IPS-15b (cell line): ENCODE data around the gene GPR137.
"Not testable (repeated sequence)": the region's sequence is repeated elsewhere in the genome, so short reads cannot be mapped to it uniquely, and the experiment has no call there.

Experiments used
- H3K27me3 ChIP-seq: one replicate; pipeline ENCODE4 v1.6.1; 2013; ENCODE audit warnings: low read length; ENCODE audit not compliant: control insufficient read depth, insufficient read depth
- H3K36me3 ChIP-seq: one replicate; pipeline ENCODE4 v1.6.1; 2013; ENCODE audit warnings: low read length; ENCODE audit not compliant: control insufficient read depth, insufficient read depth
- H3K4me1 ChIP-seq: one replicate; pipeline ENCODE4 v1.6.1; 2013; ENCODE audit warnings: mild to moderate bottlenecking, low read length; ENCODE audit not compliant: control insufficient read depth, insufficient read depth
- H3K4me3 ChIP-seq: one replicate; pipeline ENCODE4 v1.5.1; 2013; ENCODE audit warnings: low read depth, low read length
- H3K9ac ChIP-seq: one replicate; pipeline ENCODE4 v1.6.1; 2013; ENCODE audit warnings: low read depth, mild to moderate bottlenecking, low read length
- H3K9me3 ChIP-seq: one replicate; pipeline ENCODE4 v1.6.1; 2013; ENCODE audit warnings: mild to moderate bottlenecking, low read length; ENCODE audit not compliant: control insufficient read depth, insufficient read depth

The GPR137 gene

DNA sequence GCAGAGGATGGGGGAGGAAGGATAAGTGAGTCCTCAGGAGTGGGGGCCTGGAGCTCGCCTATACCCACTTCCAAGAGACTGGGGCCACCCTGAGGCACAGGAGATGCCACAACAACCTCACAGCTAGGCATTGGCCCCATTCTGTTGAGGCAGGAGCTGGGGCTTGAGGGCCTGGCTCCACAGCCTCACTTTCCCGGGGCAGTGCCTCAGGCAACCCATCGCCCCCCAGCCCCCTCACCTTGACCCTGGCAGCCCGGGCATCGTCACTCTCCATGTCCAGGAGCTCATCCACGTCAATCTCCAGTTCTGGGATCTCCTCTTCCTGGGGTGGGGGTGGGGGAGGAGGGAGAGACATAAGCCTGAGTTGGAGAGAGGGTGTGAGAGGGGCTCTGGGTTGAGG is 40.7 kb upstream of the GPR137 start:
- H3K4me3 ChIP-seq = peak overlapping the region; percentile 85
- no peaks in the 10 kb centered on the region for H3K27me3 ChIP-seq
- H3K36me3 ChIP-seq = peaks cover 16% of the 10 kb centered on the region
- H3K4me1 ChIP-seq = peaks cover 24% of the 10 kb centered on the region
- H3K9me3 ChIP-seq = no peaks in the 10 kb centered on the region
- peak overlapping the region; percentile 47 for H3K9ac ChIP-seq

DNA sequence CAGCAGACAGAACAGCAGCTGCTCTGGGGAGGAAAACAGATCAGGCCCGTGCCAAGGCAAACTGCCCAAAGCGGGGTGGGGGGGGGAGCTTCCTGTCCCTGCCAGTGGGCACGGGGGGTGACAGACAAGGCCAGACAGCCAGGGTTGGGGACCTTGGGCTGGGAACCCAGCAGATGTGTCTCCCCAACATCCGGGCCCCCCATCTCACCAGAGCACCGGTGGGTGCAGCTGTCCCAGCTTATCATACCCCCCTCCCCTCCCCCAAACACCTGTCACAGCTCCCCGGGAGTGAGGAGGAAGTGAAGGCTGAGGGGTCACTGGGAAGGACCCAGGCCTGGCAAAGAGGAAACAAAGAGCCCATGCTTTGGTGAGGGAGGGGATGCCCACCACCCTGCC is 40.2 kb upstream of the GPR137 start:
- Histone ChIP-seq H3K36me3 (peaks cover 16% of the 10 kb centered on the region), H3K9me3 (no peaks in the 10 kb centered on the region), H3K4me1 (peaks cover 28% of the 10 kb centered on the region), H3K4me3 (peak overlapping the region; percentile 85), H3K9ac (peak overlapping the region; percentile 76), H3K27me3 (no peaks in the 10 kb centered on the region)

DNA sequence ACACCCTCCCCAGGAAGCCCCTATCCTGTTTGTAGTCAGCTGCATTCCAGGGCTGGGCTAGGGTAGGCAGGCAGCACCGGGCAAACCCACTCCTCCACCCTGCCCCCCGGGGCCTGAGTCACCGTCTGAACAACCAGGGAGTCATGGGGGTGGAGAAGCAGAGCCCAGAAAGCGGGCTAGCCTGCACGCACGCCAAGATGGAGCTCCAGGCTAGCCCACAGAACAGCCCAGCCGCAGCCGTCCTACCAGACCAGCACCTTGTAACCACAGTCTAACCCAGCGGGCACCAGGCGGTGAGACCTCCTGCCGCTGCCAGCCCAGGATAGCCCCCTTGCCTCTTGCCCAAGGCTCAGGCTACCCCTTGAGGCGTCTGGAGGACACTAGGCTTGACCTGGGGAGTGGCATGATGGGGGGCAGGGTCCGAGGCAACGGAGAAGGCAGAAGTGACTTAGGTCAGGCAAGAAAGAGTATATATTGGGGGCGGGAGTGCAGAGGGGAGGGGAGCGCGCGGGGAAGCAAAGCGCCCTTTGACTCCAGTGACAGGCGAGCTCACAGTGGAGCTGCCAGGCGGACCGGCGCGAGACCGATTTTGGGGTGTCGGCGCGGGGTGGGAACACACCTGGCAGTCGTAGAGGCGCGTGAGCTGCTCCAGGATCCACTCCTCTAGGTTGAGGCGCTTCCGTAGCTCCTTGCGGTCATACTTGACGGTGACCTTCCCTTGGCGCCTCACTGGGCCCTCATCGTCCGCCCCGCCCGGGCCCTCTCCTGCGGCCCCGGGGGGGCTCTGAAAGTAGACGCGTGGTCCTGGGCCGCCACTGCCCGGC is 39.6 kb upstream of the GPR137 start:
- Histone ChIP-seq H3K9me3 (no peaks in the 10 kb centered on the region), H3K9ac (peak overlapping the region; percentile 76), H3K4me3 (peak overlapping the region; percentile 85), H3K27me3 (no peaks in the 10 kb centered on the region), H3K4me1 (peaks cover 31% of the 10 kb centered on the region), H3K36me3 (peaks cover 16% of the 10 kb centered on the region)

DNA sequence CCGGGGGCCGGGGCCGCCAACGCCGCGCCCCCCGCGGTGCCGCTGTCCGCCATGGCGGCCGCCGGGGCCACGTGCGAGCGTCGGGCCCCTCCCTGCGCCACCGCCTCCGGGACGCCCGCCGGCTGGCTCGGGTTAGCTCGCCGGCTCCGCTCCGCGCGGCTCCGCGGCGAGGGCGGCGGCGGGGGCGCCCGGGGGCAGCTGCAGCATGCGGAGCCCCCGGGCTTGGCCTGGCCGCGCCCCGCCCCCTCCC is 39.1 kb upstream of the GPR137 start:
- H3K9me3 ChIP-seq, H3K9ac ChIP-seq, H3K27me3 ChIP-seq: not testable (repeated sequence)
- peak overlapping the region; percentile 85 for H3K4me3 ChIP-seq
- peaks cover 31% of the 10 kb centered on the region for H3K4me1 ChIP-seq
- H3K36me3 ChIP-seq = peaks cover 16% of the 10 kb centered on the region

DNA sequence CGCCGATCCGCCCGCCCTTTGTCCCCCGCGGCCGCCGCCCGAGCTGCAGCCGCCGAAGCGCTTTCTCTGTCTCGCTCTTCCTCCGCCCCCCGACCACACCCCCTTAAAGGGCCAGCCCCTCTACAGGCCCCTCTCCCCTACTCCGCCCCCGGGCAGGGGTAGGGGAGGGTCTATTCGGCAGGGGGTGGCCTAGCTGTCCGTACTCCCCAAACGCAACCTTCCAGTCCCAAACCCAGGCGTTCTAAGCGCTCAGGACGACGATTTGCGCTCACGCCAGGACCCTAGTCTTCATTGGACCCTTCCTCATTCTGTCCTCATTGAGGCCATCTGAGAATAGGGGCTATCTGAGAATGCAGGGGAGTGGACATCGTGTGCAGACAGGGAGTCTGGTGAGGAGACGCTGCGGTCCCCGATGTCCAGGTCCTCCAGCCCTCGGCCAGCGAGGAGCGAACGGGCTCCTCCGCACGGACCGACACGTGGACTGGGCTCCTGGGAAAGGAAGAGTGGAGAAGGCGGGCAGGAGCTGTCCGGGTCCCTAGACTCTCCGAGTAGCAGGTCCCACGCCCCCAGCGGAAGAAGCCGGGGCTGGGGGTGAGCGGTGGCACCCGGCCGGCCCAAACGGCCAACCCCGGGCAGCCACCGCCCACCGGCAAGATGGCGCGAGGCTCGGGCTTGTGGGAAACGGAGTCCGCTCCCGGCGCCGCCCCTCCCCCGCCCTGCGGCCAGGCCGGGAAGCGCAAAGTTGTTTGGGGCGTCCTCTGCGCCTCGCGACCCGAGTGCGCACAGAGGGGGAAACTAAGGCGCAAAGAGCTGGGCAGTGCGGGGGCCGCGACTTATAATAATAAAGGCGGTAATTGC is 38.5 kb upstream of the GPR137 start, which contains the start of gene PPP1R14B:
TSS of gene PPP1R14B (minus strand) at position 73 of the 858 bp plus-strand sequence. CDS start 270 bp downstream, outside the sequence.
- Histone ChIP-seq H3K9me3 (no peaks in the 10 kb centered on the region), H3K9ac (peak within 1 kb of the TSS; percentile 83), H3K36me3 (peaks cover 16% of the 10 kb centered on the region), H3K4me3 (peak within 1 kb of the TSS; percentile 93), H3K27me3 (no peaks in the 10 kb centered on the region), H3K4me1 (peaks cover 31% of the 10 kb centered on the region)

DNA sequence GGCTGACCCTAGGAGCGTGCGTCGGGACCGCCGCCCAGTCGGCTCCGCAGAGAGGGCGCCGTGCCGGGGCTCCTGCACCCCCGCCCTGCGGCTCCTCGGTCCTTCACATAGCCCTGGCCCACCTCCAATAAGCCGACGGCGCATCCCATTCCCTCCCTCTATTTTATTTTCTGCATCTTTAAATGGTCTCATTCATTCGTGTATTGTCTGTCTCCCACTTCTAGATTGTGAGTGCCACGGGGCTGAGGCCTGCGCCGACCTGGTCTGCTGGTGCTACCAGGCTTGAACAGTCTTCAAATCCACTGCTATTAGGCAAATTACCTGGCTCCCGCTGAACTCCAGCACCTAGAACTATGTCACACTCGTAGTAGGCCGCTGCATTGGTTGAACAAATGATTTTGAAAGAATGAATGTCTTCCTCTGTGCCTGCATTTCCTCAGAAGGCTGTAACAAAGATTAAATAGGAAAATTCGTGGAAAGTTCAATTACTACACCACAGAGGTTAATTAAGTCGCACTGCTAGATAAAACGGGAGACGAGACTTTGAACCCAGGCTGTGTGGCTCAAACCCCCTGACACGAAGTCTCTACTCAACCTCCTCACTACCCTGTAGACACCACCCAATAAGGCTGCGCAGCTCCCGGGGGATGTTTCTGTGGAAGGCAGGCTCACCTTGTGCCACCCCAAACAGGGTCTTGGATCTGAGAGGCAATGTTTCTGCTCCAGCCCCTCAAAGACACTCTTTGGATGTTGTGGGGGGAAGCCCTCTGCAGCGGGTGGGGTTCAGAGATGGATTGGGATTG is 37.7 kb upstream of the GPR137 start:
- H3K4me3 ChIP-seq = peak overlapping the region; percentile 93
- no peaks in the 10 kb centered on the region for H3K27me3 ChIP-seq
- H3K4me1 ChIP-seq = peaks cover 28% of the 10 kb centered on the region
- H3K9me3 ChIP-seq = no peaks in the 10 kb centered on the region
- peaks cover 19% of the 10 kb centered on the region for H3K36me3 ChIP-seq
- no peak overlapping the region for H3K9ac ChIP-seq

DNA sequence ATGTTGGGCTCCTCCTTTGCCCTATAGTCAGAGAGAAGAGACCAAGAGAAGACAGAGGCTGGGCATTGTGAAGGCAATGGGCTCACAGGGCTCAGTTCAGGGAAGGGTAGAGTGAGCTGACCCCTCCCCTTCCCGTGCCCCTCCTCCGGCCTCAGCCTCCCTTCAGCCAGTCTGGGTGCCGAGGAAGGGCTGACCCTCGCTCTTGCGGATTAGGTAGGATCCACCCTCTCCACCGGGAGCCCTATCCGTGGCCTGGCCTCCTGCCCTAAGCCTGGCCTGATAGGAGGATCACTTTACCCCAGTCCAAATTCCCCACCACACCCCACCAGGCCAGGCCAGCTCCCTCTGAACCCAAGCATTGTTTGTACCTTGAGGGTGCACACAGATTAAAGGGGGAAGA is 37.1 kb upstream of the GPR137 start:
- Histone ChIP-seq H3K36me3 (peaks cover 19% of the 10 kb centered on the region), H3K9ac (no peak overlapping the region), H3K9me3 (no peaks in the 10 kb centered on the region), H3K4me1 (peaks cover 33% of the 10 kb centered on the region), H3K27me3 (no peaks in the 10 kb centered on the region), H3K4me3 (peak overlapping the region; percentile 6)

DNA sequence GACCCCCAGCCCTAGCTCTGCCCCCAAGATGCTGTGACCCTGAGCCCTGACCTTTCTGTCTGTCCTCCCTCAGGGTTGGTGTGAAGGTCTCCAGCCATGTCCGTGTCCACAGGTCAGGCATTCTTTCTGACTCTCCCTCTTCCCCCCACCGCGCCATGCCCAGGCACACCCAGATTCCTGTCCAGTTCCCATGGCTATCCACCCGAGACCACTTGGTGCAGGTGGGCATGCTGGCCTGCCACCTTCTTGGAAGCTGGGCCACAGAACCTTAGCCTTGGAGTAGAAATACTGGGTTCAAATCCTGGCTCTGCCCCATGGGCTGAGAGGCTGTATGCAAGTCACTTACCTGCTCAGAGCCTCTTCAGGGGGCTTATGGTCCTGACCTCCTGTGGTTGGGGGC is 36.6 kb upstream of the GPR137 start:
- Histone ChIP-seq H3K4me3 (peak overlapping the region; percentile 6), H3K9ac (no peak overlapping the region), H3K36me3 (peaks cover 16% of the 10 kb centered on the region), H3K4me1 (peaks cover 33% of the 10 kb centered on the region), H3K9me3 (no peaks in the 10 kb centered on the region), H3K27me3 (no peaks in the 10 kb centered on the region)

DNA sequence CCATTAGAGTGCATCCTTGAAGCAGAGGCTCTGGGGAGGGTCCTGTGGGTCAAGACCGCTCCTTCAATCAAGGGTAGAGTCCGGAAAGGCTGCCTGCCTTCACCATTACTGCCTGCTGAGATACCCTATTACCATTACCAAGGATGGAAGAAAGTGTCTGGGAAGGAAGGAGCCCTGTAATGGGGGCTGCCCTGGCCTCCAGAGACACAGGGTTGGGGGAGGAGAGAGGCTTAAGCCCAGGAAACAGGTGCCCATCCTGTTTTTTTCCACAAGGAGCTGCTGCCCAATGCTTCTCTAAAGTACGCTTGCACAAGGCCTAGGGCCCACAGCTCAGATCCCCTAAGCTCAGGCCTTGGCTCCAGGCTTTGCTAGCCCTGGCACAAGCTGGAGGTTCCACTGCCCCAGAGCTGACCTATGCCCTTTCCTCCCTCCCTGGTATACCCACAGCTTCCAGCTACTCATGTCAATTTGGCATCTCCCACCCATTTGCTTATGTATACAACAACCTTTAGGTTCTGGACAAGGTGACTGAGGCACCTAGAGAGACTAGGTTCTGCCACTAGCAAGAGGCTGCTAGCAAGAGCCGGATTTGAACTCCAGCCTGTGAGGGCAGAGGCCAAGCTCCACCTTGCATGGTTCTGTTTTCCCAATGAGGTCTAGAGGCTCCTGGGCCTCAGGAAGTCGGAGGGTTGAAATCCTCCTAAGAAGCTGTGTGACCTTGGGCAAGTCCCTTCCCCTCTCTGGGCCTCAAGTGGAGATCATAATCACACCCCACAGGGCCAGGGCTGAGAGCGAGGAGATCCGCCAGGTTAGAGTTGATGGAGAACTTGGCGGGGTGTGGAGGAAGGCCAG is 35.9 kb upstream of the GPR137 start:
- Histone ChIP-seq H3K36me3 (peaks cover 18% of the 10 kb centered on the region), H3K9me3 (no peaks in the 10 kb centered on the region), H3K9ac (no peak overlapping the region), H3K27me3 (no peaks in the 10 kb centered on the region), H3K4me1 (peaks cover 33% of the 10 kb centered on the region), H3K4me3 (peak overlapping the region; percentile 75)

DNA sequence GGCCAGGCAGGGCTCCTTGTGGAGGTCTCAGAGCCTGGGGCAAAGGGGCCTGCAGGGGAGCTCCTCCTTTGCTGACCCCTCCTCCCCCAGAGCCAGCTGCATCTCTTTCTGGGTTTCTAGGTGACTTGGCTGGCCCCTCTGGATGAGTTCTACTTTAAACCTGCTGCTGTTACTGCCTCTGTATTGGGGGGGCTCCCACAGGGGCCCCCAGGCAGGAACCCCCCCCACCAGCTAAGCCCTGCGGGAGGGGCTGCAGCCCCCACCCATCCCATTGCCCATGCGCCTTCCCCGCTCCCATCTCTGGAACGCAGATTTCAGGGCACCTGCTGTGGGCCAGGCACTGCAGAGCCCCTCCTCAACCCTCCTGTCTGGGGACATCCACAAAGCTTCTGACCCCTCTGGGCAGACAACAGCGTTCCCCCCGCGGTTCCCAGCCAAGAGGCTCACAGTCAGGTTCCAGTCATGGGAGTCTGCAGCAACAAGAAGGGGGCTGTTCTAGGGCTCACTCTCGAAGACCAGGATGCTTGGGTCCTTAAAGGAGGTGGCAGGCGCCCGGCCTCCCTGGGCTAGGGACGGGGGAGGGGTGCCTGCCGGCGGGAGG is 35.1 kb upstream of the GPR137 start:
- Histone ChIP-seq H3K9me3 (no peaks in the 10 kb centered on the region), H3K36me3 (peaks cover 22% of the 10 kb centered on the region), H3K27me3 (no peaks in the 10 kb centered on the region), H3K4me3 (peak overlapping the region; percentile 75), H3K4me1 (peaks cover 33% of the 10 kb centered on the region), H3K9ac (peak overlapping the region; percentile 73)
